Peyer's patch (tissue), 4 donors: ENCODE measurements around the gene DNMT1.

Source experiments
- POLR2A ChIP-seq, 2 donors: fragments of 450-650 bp; IDR thresholded peaks; one replicate each; pipeline ENCODE4 v1.5.1; 2017; ENCODE audit warnings: antibody characterized with exemption in 2 of 2, mild to moderate bottlenecking in 2 of 2, moderate library complexity in 2 of 2
- TF ChIP-seq, protein P1 (sequence below), 6 experiments: fragments of 450-650 bp in 4 of 6; fragments of 200-600 bp in 2 of 6; sonication (generic) in 1 of 6; IDR thresholded peaks; one replicate each; pipeline ENCODE4 v1.5.1; 2017 to 2019; ENCODE audit warnings: antibody characterized with exemption in 6 of 6, mild to moderate bottlenecking in 3 of 6, moderate library complexity in 1 of 6

DNA sequence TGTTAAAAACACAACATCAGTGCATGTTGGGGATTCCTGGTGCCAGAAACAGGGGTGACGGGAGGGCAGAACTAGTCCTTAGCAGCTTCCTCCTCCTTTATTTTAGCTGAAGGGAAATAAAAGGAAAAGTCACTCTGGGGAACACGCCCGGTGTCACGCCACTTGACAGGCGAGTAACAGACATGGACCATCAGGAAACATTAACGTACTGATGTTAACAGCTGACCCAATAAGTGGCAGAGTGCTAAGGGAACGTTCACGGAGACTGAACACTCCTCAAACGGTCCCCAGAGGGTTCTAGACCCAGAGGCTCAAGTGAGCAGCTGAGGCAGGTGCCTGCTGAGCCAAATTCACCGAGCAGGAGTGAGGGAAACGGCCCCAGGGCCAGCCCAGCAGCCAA lies 61.2 kb downstream of the DNMT1 start:
- TF ChIP-seq, protein P1, sequence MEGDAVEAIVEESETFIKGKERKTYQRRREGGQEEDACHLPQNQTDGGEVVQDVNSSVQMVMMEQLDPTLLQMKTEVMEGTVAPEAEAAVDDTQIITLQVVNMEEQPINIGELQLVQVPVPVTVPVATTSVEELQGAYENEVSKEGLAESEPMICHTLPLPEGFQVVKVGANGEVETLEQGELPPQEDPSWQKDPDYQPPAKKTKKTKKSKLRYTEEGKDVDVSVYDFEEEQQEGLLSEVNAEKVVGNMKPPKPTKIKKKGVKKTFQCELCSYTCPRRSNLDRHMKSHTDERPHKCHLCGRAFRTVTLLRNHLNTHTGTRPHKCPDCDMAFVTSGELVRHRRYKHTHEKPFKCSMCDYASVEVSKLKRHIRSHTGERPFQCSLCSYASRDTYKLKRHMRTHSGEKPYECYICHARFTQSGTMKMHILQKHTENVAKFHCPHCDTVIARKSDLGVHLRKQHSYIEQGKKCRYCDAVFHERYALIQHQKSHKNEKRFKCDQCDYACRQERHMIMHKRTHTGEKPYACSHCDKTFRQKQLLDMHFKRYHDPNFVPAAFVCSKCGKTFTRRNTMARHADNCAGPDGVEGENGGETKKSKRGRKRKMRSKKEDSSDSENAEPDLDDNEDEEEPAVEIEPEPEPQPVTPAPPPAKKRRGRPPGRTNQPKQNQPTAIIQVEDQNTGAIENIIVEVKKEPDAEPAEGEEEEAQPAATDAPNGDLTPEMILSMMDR (IDR thresholded peaks at IDR 0.05) = no peak
- TF ChIP-seq POLR2A (IDR thresholded peaks at IDR 0.05) = no peak
